Upper lobe of right lung (tissue), 1 donor: ENCODE measurements around the gene NEAT1. TPM values are rescaled to one million over a fixed set of nuclear protein-coding genes. Genes with fewer than 3 reads are reported as not detected.

Experiments
- ATAC-seq: fragments of 200-7000 bp; cut with Tn5 transposase; one replicate; pipeline ENCODE4 v1.9.1; 2020; ENCODE audit warnings: mild to moderate bottlenecking, moderate library complexity
- DNase-seq: peaks from one replicate; pipeline ENCODE4 v3.0.0-alpha.2; 2020
- H3K27ac ChIP-seq: fragments of 200-600 bp; one replicate; pipeline ENCODE4 v1.8.0; 2022
- H3K27me3 ChIP-seq: fragments of 200-600 bp; one replicate; pipeline ENCODE4 v1.8.0; 2022; ENCODE audit warnings: mild to moderate bottlenecking
- H3K36me3 ChIP-seq: fragments of 200-600 bp; one replicate; pipeline ENCODE4 v1.8.0; 2022
- H3K4me1 ChIP-seq: fragments of 200-600 bp; one replicate; pipeline ENCODE4 v1.8.0; 2022
- H3K4me3 ChIP-seq: fragments of 200-600 bp; one replicate; pipeline ENCODE4 v1.8.0; 2022; ENCODE audit warnings: mild to moderate bottlenecking
- H3K9me3 ChIP-seq: fragments of 200-600 bp; one replicate; pipeline ENCODE4 v1.8.0; 2022
- CTCF ChIP-seq: fragments of 200-600 bp; IDR thresholded peaks from one replicate; pipeline ENCODE4 v1.8.0; 2022; ENCODE audit warnings: antibody characterized with exemption
- intact Hi-C: fragments of 100-400 bp; cut with DNase I; formaldehyde crosslinking; loops from one replicate; pipeline ENCODE4 v1.11.0; 2022
- total RNA-seq: library from RNA; stranded (reverse); fragmentation: NEBNext Ultra II Directional; extraction: Animal tissue kit (Norgen Biotek cat#: 25700); gene quantifications from one replicate; pipeline ENCODE4 v1.2.1, GENCODE V29; 2021
- donor health status: DM: no; HTN: yes; CAD: no; lungs with severe emphysema.

Gene NEAT1
- total RNA-seq, 1 donor from 2014 or later: 1,120 TPM

- peak within 1 kb of the TSS; percentile 98 for H3K27ac ChIP-seq
- H3K4me3 ChIP-seq: peak within 1 kb of the TSS; percentile 97
- H3K27me3 ChIP-seq: no peaks in the 10 kb centered on the region
- intact Hi-C loops: no loop called here
- no peak for TF ChIP-seq CTCF
- H3K4me1 ChIP-seq: peaks cover 84% of the 10 kb centered on the region
- peak; percentile 83 for ATAC-seq
- H3K36me3 ChIP-seq: no peaks in the 10 kb centered on the region
- no peaks in the 10 kb centered on the region for H3K9me3 ChIP-seq
- peak; percentile 97 for DNase-seq
Observed at GRCh38 chr11:65386307-65387140, 36.1 kb upstream of the NEAT1 start, which contains the start of gene FRMD8. Gene FRMD8 (plus strand): TSS chr11:65386637. CDS start chr11:65387037, 400 bp downstream.

- Histone ChIP-seq H3K4me3 (peak overlapping the region; percentile 97), H3K4me1 (peaks cover 70% of the 10 kb centered on the region)
- no peak for ATAC-seq
Observed at GRCh38 chr11:65388731-65389130, 33.9 kb upstream of the NEAT1 start.

GRCh38 chr11:65389294-65389980 lies 33.2 kb upstream of the NEAT1 start:
- intact Hi-C loops: no loop called here
- Histone ChIP-seq H3K4me1 (peaks cover 63% of the 10 kb centered on the region), H3K9me3 (no peaks in the 10 kb centered on the region), H3K4me3 (no peak overlapping the region), H3K27me3 (no peaks in the 10 kb centered on the region), H3K36me3 (peaks cover 15% of the 10 kb centered on the region), H3K27ac (peak overlapping the region; percentile 67)
- no peak for TF ChIP-seq CTCF
- DNase-seq (peak; percentile 63), ATAC-seq (no peak)

More at GRCh38 chr11:65388731-65389130, 33.9 kb upstream of the NEAT1 start:
- intact Hi-C loops: no loop called here
- Histone ChIP-seq H3K9me3 (no peaks in the 10 kb centered on the region), H3K27ac (no peak overlapping the region), H3K27me3 (no peaks in the 10 kb centered on the region), H3K36me3 (peaks cover 8% of the 10 kb centered on the region)
- DNase-seq: no peak
- no peak for TF ChIP-seq CTCF

GRCh38 chr11:65390099-65390941 lies 32.3 kb upstream of the NEAT1 start:
- no peak overlapping the region for H3K4me3 ChIP-seq
- peaks cover 24% of the 10 kb centered on the region for H3K36me3 ChIP-seq
- H3K27me3 ChIP-seq: no peaks in the 10 kb centered on the region
- H3K4me1 ChIP-seq: peaks cover 56% of the 10 kb centered on the region
- ATAC-seq (no peak), DNase-seq (peak; percentile 63)
- TF ChIP-seq CTCF: no peak
- H3K27ac ChIP-seq: peak overlapping the region; percentile 67
- intact Hi-C loops: no loop called here
- no peaks in the 10 kb centered on the region for H3K9me3 ChIP-seq

- intact Hi-C loops: no loop called here
- Histone ChIP-seq H3K36me3 (peaks cover 31% of the 10 kb centered on the region), H3K9me3 (no peaks in the 10 kb centered on the region), H3K27ac (peak overlapping the region; percentile 67), H3K27me3 (no peaks in the 10 kb centered on the region), H3K4me1 (peaks cover 50% of the 10 kb centered on the region), H3K4me3 (no peak overlapping the region)
- peak; percentile 10 for TF ChIP-seq CTCF
- no peak for DNase-seq
- peak; percentile 3 for ATAC-seq
Observed at GRCh38 chr11:65390996-65391395, 31.6 kb upstream of the NEAT1 start.
